ENCODE measurements around the gene KIF16B.

- no peak for TF ChIP-seq CTCF (IDR thresholded peaks at IDR 0.05)
- no peak for TF ChIP-seq POLR2A (IDR thresholded peaks at IDR 0.05)
- TF ChIP-seq EP300 (IDR thresholded peaks at IDR 0.05), result no peak
These were observed 145.7 kb downstream of the KIF16B start for GRCh38 chr20:16427571-16427970.
